GM12872 (cell line): ENCODE data around the gene FBXW7.

Experiments used
- TF ChIP-seq, protein P1 (sequence below): IDR thresholded peaks from 3 replicates; pipeline ENCODE4 v1.5.1; 2011; ENCODE audit warnings: low read depth, mild to moderate bottlenecking, low read length, moderate library complexity; ENCODE audit not compliant: insufficient read depth

The FBXW7 gene

GRCh38 chr4:152294331-152294730 is 241.6 kb downstream of the FBXW7 start:
- TF ChIP-seq, protein P1, sequence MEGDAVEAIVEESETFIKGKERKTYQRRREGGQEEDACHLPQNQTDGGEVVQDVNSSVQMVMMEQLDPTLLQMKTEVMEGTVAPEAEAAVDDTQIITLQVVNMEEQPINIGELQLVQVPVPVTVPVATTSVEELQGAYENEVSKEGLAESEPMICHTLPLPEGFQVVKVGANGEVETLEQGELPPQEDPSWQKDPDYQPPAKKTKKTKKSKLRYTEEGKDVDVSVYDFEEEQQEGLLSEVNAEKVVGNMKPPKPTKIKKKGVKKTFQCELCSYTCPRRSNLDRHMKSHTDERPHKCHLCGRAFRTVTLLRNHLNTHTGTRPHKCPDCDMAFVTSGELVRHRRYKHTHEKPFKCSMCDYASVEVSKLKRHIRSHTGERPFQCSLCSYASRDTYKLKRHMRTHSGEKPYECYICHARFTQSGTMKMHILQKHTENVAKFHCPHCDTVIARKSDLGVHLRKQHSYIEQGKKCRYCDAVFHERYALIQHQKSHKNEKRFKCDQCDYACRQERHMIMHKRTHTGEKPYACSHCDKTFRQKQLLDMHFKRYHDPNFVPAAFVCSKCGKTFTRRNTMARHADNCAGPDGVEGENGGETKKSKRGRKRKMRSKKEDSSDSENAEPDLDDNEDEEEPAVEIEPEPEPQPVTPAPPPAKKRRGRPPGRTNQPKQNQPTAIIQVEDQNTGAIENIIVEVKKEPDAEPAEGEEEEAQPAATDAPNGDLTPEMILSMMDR = no peak

DNA sequence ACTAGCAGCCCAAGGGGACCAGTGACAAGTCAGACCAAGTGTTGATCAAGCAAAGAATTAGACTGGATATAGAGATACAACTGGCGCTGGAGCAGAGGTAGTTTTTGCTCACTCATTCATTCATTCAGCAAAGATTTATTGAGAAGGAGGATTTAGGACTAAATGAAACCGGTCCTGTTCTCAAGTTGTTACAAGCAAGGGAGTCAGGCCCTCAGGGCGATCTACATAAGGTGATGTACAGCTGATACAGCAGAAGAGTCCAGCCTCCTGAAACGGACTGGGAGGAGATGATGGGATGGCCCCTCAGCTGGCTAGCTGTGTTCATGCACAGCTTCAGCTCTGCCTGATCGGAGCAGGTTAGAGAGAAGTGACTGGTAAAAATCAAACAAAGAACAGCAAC is 242.4 kb downstream of the FBXW7 start:
- TF ChIP-seq, protein P1 = no peak

DNA sequence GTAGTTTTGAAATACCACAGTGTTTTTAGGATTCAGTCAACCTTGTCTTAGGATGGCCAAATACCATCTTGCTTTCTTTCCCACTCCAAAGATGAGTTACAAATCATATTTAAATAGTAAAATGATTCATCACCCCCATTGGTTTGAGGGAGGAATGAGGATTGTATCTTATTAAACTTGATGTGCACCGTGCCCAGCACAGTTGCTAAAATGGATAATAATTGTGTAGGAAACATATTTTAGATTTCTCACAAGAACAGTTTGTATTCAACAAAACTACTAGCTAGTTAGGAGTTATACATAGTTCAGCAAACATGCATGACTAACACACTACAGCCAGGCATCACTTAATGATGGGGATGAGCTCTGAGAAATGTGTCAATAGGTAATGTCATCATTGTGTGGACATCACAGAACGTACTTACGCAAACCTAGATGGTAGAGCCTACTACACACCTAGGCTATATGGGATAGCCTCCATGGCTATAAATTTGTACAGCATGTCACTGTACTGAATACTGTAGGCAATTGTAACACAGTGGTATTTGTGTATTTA is 245.4 kb downstream of the FBXW7 start:
- TF ChIP-seq, protein P1 = no peak

GRCh38 chr4:152289941-152290340 is 246.0 kb downstream of the FBXW7 start:
- TF ChIP-seq, protein P1 = no peak

GRCh38 chr4:152289541-152289940 is 246.4 kb downstream of the FBXW7 start:
- TF ChIP-seq, protein P1 = no peak

GRCh38 chr4:152283801-152284470 is 252.0 kb downstream of the FBXW7 start:
- TF ChIP-seq, protein P1 = no peak

DNA sequence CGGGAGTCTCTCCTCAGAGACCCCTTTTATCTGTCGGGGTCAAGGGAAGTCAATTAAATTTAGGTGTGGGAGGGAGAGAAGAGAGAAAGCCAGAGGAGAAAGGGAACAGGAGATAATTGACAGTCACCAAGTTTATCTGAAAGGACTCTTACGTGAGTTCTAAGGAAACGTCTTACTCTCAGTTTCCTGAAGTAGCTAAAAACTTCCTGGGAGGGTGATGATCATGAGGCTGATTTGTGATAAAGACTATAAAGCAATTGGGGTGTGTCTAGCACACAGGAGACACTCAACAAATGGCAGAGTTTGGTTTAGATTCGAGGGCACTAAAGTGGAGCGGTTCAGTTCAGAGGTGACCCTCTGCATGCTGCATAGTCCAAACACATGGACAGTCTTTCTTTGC is 254.1 kb downstream of the FBXW7 start:
- TF ChIP-seq, protein P1 = no peak
